ENCODE data around the gene NT5C. TPM values are rescaled to one million over a fixed set of nuclear protein-coding genes. Genes with fewer than 3 reads are reported as not detected.

The NT5C gene
- total RNA-seq, 1 experiment from 2014 or later: 116 TPM

DNA sequence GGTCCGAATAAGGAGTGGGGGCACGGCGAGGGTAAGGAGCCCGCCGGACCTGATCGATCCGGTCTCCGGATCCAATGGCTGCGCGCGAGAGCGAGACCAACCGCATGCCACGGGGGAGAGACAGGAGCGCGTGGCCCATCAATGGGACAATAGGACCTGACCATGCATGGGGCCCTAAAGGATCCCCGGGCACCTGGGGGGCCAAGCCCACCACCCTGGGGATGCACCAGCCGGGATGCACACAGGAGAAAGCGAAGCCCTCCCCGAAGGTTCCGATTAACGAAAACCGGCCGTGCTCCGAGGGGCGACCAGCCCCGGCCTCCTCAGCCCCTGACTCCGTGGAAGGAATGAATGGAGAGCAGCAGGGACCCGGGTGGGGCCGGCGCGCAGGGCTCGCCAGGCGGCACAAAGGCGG lies 22.2 kb upstream of the NT5C start:
- no TSS peak for BruUV-seq (replicated peaks)
- intact Hi-C loops (cut with micrococcal nuclease): loop anchor here (2.0 kb wide), 1 partner anchor 29 kb away; no protein-coding TSS in a partner anchor
- peak; percentile 11 for ATAC-seq

DNA sequence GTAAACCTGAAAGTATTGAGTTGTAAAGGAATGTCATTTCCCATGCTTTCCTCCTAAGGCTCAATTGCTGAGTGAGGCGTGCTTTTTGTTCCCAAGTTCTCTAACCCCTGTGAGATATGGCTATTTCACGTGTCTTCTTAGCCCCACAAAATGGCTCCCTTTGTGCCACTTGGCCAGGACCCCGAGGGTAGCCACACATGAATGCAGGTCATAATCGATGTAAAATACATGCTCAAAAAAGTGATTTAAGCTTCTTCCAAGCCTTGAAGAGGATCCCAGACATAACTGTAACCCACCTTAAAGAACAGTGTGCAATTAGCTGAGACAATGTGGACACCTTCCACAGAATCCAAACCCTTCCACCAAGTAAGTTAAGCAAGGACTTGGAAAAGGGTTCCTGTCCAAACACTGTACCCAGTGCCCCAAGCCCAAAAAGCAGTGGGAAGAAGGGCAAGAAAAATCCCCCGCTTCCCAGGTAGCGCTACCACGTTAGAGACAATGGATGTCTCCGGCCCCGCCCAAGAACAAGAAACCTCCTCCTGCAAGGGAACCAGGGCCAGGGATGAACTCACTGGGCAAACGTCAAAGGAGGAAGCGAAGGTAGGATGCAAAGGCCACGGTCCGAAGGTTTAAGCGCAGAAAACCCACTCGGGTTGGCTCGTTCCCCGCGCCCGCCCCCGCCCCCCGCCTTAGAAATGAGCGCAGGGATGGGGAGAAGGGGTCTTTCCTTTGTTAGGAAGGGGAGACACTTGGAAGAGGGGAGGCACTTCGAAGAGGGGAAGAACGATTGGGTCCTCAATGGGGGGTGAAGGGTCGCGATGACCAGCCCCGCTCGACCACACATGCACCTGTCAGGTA lies 21.6 kb upstream of the NT5C start:
- peak overlapping the region; percentile 82 for H3K4me3 ChIP-seq (ENCODE audit: low read length)
- no peaks in the 10 kb centered on the region for H3K9me3 ChIP-seq (ENCODE audit: low read length)
- ATAC-seq: peak; percentile 44
- peak overlapping the region; percentile 36 for H3K27ac ChIP-seq (ENCODE audit: low read length)
- H3K36me3 ChIP-seq (ENCODE audit: low read depth, low read length): peaks cover 15% of the 10 kb centered on the region
- no peaks in the 10 kb centered on the region for H3K9me2 ChIP-seq (replicated peaks; ENCODE audit: low read length)
- H4K20me1 ChIP-seq (ENCODE audit: low read length): peaks cover 53% of the 10 kb centered on the region
- peaks cover 77% of the 10 kb centered on the region for H3K79me2 ChIP-seq (ENCODE audit: low read length)
- H3K27me3 ChIP-seq (ENCODE audit: low read length): no peaks in the 10 kb centered on the region
- H3K4me2 ChIP-seq (ENCODE audit: low read length): peak overlapping the region; percentile 95
- H2AFZ ChIP-seq (ENCODE audit: low read length): no peak overlapping the region
- peaks cover 36% of the 10 kb centered on the region for H3K4me1 ChIP-seq (ENCODE audit: insufficient read depth, low read length)
- H3F3A ChIP-seq (ENCODE audit: low read length, unreplicated experiment): peaks cover under 1% of the 10 kb centered on the region
- CTCF ChIA-PET: no interaction called here
- POLR2A ChIA-PET (ENCODE audit: unreplicated experiment): interaction anchor here (0.8 kb wide), 1 partner anchor 140 kb away, joined by 5 read pairs; no protein-coding TSS in a partner anchor
- BruUV-seq (replicated peaks): TSS peak; percentile 55
- peak overlapping the region; percentile 87 for H3K9ac ChIP-seq (ENCODE audit: low read length)
- TF ChIP-seq, protein P1, sequence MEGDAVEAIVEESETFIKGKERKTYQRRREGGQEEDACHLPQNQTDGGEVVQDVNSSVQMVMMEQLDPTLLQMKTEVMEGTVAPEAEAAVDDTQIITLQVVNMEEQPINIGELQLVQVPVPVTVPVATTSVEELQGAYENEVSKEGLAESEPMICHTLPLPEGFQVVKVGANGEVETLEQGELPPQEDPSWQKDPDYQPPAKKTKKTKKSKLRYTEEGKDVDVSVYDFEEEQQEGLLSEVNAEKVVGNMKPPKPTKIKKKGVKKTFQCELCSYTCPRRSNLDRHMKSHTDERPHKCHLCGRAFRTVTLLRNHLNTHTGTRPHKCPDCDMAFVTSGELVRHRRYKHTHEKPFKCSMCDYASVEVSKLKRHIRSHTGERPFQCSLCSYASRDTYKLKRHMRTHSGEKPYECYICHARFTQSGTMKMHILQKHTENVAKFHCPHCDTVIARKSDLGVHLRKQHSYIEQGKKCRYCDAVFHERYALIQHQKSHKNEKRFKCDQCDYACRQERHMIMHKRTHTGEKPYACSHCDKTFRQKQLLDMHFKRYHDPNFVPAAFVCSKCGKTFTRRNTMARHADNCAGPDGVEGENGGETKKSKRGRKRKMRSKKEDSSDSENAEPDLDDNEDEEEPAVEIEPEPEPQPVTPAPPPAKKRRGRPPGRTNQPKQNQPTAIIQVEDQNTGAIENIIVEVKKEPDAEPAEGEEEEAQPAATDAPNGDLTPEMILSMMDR (conservative IDR thresholded peaks at IDR 0.05; ENCODE audit: low read depth, low read length): no peak
- TF ChIP-seq EZH2 (IDR thresholded peaks at IDR 0.05; ENCODE audit: low read length, unreplicated experiment): no peak
- TF ChIP-seq EZH2phosphoT487 (IDR thresholded peaks at IDR 0.05; ENCODE audit: borderline replicate concordance, low read length): no peak
- DNase-seq: peak; percentile 69
- intact Hi-C loops (cut with micrococcal nuclease): no loop called here

More for the DNA sequence above, 22.2 kb upstream of the NT5C start:
- TF ChIP-seq EZH2phosphoT487 (IDR thresholded peaks at IDR 0.05; ENCODE audit: borderline replicate concordance, low read length) (no peak), EZH2 (IDR thresholded peaks at IDR 0.05; ENCODE audit: low read length, unreplicated experiment) (no peak)
- TF ChIP-seq, protein P1 (conservative IDR thresholded peaks at IDR 0.05; ENCODE audit: low read depth, low read length): no peak
- peaks cover 47% of the 10 kb centered on the region for H4K20me1 ChIP-seq (ENCODE audit: low read length)
- peaks cover 9% of the 10 kb centered on the region; the same call in 1 of the 2 replicates for H3K36me3 ChIP-seq (ENCODE audit: low read depth, low read length)
- no peaks in the 10 kb centered on the region for H3K9me3 ChIP-seq (ENCODE audit: low read length)
- H3K9me2 ChIP-seq (replicated peaks; ENCODE audit: low read length): no peaks in the 10 kb centered on the region
- H3F3A ChIP-seq (ENCODE audit: low read length, unreplicated experiment): peaks cover 7% of the 10 kb centered on the region
- ChIA-PET CTCF (no interaction called here), POLR2A (ENCODE audit: unreplicated experiment) (interaction anchor here (0.5 kb wide), 1 partner anchor 87 kb away, joined by 3 read pairs; no protein-coding TSS in a partner anchor)
- H3K4me2 ChIP-seq (ENCODE audit: low read length): peak overlapping the region; percentile 95
- DNase-seq: peak; percentile 12
- peak overlapping the region; percentile 87 for H3K9ac ChIP-seq (ENCODE audit: low read length)
- H3K27me3 ChIP-seq (ENCODE audit: low read length): no peaks in the 10 kb centered on the region
- H3K4me3 ChIP-seq (ENCODE audit: low read length): peak overlapping the region; percentile 82
- peaks cover 43% of the 10 kb centered on the region for H3K4me1 ChIP-seq (ENCODE audit: insufficient read depth, low read length)
- H3K79me2 ChIP-seq (ENCODE audit: low read length): peaks cover 70% of the 10 kb centered on the region
- no peak overlapping the region for H2AFZ ChIP-seq (ENCODE audit: low read length)
- peak overlapping the region; percentile 36 for H3K27ac ChIP-seq (ENCODE audit: low read length)

Data from PC-3 (cell line).